ENCODE measurements around the gene CFP. TPM values are rescaled to one million over a fixed set of nuclear protein-coding genes. Genes with fewer than 3 reads are reported as not detected.
A peak's percentile ranks its signal among the peaks of the same experiment; 100 is the strongest.
"Not testable (repeated sequence)": the region's sequence is repeated elsewhere in the genome, so short reads cannot be mapped to it uniquely, and the experiment has no call there.

CFP gene
- polyA plus RNA-seq, 12 donors = 1.3 to 6.2 (median 2.3) TPM; not detected in 2

- DNase-seq = no peak
Measured at GRCh38 chrX:47607091-47607490, 22.6 kb downstream of the CFP start.

GRCh38 chrX:47605024-47605423 lies 24.7 kb downstream of the CFP start:
- DNase-seq = no peak

- not testable (repeated sequence) for DNase-seq
Measured at GRCh38 chrX:47603125-47603524, 26.6 kb downstream of the CFP start.

- no peak for DNase-seq
Measured at GRCh38 chrX:47597222-47597621, 32.5 kb downstream of the CFP start.

- no peak for DNase-seq
Measured at GRCh38 chrX:47596256-47596655, 33.5 kb downstream of the CFP start.

DNA sequence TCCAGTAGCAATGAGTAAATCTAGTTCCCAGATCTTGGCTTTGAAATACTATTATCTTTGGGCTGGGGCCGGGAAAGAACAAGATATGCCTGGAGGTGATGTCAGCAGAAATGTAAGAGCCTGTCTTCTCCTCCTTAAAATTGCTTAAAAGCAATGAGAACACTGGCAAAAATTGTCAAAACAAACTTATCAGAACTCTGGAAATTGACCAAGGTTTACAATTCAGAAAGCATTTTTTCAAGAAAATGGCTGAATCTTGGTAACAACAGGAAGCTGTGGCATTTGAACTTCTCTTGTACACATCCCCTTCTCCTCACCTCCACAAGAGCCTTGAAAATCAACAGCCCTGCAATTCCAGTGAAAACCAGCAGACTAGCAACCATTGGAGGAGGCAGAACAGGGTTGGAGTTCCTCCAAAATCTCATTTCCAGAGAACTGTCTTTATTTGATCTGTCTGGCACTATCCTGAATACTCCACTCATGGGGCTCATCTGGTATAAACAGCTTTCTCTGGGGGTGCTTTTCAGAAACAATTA lies 33.9 kb downstream of the CFP start:
- DNase-seq = no peak

DNA sequence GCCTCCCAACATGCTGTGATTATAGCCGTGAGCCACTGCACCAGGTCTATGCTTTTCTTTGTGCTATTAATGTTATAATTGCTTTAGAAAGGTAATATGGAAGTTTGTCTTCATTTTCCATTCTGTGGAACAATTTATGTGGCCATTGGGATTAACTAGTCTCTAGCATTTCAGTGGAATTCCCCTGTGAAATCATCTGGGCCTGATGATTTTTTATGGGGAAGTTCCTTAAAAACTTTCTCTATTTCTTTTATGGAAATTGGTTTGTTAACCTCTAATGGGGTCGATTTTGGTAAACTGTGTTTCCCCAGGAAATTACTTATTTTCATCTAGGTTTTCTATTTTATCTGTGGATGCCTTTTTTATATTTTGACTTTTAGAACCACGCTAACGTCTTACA lies 36.2 kb downstream of the CFP start:
- DNase-seq = no peak

GRCh38 chrX:47590984-47591383 lies 38.7 kb downstream of the CFP start:
- DNase-seq = no peak

GRCh38 chrX:47587906-47588735 lies 41.6 kb downstream of the CFP start:
- no peak for DNase-seq

DNA sequence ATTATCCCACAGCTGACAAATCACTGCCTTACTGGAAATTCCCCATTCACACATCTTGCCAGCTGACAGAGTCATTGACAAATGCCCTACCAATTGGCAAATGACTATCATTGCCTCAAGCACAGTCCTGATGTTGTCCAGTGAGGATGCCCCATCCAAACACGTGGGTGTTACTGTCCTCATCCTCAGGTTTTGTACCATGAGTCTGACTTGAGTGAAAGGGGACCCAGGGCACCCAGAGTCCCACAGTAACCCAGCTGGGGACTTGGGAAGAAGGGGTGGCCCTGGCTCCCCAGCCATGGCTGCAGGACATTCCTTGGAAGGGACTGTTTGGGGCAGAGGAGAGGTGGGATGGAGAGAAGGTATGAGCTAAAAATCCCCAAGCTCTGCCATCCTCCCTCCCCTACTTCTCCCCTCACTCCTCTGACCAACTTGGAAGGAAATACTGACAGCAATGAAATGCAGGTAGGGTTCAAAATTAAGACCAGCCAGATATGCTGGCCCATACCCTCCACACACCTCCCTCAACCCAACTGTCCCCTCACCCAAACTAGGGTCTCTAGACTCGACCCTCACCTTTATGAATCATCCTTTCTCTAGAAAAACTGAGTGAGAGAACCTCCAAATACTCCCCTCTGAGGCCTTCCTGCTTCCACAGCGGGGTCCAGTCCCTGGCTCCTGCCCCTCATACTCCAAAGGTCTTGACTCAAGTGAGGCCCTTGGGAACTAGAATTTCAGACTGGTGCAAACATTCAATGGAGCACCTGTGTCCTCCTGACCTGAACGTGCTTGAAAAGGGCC lies 42.4 kb downstream of the CFP start:
- DNase-seq = no peak

DNA sequence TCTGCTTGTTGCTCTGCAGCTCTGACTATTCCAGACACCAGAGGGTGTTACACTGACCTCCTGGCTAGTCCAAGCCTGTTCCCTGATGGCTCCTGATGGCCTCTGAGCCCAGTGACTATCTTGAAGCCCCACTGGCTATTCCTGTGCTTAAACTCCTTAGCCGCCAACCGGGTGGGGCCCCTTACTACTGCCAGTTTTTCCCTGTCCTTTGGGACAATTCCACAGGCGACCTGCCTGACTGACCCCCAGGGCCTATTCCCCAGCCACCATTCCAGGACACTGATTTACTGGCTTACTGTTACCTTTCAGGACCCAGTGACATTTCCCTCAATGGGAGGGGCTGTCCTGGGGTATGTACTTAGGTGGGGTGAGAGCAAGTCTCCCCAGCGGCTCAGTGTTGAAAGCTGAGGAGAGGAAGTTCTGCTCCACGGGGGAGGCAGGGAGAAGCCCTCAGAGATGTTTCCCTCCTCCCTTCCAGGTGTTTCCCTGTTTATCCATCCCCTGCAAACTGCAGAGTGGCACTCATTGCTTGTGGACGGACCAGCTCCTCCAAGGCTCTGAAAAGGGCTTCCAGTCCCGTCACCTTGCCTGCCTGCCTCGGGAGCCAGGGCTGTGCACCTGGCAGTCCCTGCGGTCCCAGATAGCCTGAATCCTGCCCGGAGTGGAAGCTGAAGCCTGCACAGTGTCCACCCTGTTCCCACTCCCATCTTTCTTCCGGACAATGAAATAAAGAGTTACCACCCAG lies 43.5 kb downstream of the CFP start:
- DNase-seq = no peak

DNA sequence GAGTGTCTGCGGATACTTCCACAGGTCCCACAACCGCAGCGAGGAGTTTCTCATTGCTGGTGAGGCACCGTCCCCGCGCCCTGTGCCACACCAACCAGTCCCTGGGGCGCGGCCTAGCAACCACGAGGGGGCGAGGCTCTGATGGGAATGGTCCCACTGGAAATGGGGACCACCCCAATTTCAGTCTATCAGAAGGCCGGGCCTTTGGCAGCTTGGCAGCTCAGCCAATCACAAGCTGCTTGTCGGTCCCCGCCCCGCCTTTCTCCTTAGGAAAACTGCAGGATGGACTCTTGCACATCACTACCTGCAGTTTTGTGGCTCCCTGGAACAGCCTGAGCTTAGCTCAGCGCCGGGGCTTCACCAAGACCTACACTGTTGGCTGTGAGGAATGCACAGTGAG lies 44.5 kb downstream of the CFP start:
- no peak for DNase-seq

DNA sequence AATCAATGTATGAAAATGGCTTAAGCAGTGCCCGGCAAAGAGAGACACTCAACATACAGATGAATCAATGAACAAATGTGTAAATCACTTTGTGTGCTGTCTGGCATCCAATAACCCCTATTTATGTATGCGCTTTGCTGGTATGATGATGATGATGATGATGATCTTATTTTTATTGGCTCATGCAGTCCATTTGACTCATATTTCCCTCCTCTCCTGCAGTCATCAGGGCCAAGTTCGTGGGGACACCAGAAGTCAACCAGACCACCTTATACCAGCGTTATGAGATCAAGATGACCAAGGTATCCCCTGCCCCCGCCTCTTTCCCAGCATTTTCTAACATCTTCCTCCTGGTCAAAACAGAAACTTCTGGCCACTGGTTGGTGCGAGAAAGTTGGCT lies 45.0 kb downstream of the CFP start:
- no peak for DNase-seq

GRCh38 chrX:47583240-47583861 lies 46.4 kb downstream of the CFP start:
- no peak for DNase-seq

DNA sequence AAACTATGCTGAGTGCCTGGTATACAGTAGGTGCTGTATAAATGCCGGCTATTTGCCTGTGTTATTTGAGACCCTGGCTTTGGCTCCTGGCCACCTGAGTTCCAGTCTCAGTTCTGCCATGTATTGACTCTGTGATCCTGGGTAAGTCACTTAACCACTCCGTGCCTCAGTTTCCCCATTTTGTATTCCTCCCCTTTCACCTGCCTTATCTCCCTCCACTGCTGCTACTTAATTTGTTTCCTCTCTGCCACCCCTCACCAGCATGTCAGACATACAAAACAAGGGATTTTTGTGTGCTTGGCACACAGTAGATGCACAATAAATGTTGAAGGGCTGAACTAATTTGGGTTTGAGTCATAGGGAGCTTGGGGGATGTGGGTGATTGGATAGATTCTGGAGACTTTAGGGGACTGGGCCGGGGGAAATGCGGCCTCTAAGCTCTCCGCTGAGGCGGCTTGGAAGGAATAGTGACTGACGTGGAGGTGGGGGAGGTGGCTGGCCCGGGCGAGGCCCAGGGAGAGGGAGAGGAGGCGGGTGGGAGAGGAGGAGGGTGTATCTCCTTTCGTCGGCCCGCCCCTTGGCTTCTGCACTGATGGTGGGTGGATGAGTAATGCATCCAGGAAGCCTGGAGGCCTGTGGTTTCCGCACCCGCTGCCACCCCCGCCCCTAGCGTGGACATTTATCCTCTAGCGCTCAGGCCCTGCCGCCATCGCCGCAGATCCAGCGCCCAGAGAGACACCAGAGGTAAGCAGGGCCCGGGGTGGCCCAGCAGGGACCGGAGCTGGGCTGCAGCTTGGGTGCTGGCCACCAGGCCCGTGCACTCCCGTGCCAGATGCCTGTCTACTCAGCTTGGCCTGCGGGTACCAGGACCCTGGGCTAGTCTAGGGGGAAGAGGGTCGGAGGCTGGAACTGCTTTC lies 47.7 kb downstream of the CFP start, which contains the start of gene TIMP1:
TIMP1 (plus strand) TSS at position 706 of the 917 bp plus-strand sequence. CDS start 980 bp downstream, outside the sequence.
- peak; percentile 90 for DNase-seq

GRCh38 chrX:47579537-47579936 lies 50.2 kb downstream of the CFP start:
- no peak for DNase-seq

DNA sequence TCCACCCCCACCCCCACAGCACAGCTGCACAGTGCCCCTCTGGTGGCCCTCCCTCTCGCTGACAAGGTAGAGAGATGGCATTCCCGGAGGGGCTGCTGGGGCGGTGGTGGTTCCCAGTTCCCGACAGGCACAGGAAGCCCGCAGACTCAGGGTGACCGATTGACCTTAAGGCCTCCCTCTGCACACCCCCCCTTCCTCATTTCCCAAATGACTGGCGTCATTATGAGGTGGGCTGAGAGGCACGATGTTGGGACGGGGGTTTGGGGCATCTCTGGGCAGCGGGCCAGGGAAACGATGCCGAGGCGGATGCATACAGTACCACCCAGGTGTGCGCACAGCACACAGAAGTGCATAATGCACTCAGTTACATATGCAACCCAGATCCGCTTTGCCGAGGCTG lies 51.0 kb downstream of the CFP start:
- DNase-seq = no peak

- DNase-seq = no peak
Measured at GRCh38 chrX:47577901-47578300, 51.8 kb downstream of the CFP start.

DNA sequence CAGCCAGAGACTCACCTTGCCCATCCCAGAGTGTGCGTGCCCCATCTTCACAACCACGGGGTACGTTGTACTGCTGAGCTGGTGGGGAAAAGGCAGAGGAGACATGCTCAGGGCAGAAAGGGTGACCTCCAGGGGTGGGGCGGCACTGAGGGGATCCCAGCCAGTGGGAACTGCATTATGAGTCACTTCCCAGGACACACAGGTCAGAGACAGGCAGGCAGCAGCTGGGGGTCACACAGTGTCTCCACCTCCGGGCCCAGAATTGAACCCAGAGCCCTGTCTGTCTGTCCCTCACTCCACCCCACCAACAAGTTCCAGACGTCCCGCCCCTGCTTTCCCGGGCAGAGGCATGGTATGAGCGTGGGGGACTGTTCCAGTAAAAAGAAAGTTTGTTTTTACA lies 52.3 kb downstream of the CFP start:
- no peak for DNase-seq
